Hematopoietic multipotent progenitor cell (in vitro differentiated cells): ENCODE measurements around the gene FCF1. TPM values are rescaled to one million over a fixed set of nuclear protein-coding genes. Genes with fewer than 3 reads are reported as not detected.

Experiments
- DNase-seq, 3 donors: peaks; one replicate each; pipeline ENCODE4 v3.0.0-alpha.2; 2011 to 2015; ENCODE audit warnings: low read depth in 2 of 3, low spot score in 2 of 3
- small RNA-seq: library from RNA; depleted of rRNA; stranded (forward); fragments of <200 nt; gene quantifications from one replicate; pipeline ENCODE3, GENCODE V24; 2012
- total RNA-seq: library from RNA; depleted of rRNA; stranded (reverse); fragments of >200 nt; gene quantifications from one replicate; pipeline ENCODE4 v1.2.3, GENCODE V29; 2012

Gene FCF1
- total RNA-seq, 1 donor = 13.7 TPM

DNA sequence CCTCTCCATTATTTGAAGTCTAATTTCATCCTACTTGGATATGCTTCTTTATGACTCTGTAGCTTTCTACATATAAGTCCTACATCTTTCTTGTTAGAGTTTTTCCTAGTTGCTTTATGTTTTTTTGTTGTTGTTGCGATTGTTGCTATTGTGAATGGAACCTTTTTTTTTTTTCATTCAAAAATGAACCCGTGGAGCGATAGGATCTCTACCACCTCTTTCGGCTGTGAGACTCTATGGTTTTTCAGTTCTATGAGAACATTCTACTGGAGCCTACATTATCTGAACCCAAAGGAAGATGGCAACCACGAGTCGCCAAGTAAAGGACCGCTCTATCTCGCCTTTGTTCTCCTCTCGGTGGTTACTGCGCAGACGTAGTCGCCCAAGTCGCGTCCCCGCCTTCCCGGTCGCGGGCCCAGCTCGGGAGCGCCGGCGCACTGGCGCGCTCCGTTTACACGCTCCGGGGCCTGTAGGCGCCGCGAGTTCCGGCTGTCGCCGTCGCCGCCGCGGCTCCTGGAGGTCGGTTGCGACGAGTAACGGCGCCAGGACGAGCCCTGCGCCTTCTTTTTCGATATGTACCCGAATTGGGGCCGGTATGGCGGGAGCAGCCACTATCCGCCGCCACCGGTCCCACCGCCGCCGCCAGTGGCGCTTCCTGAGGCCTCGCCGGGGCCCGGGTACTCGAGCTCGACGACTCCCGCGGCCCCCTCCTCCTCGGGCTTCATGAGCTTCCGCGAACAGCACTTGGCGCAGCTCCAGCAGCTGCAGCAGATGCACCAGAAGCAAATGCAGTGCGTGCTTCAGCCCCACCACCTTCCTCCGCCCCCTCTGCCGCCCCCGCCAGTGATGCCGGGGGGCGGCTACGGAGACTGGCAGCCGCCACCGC, 50.2 kb downstream of the FCF1 start, which contains the start of gene YLPM1:
TSS of gene YLPM1 (plus strand) at position 400 of the 886 bp plus-strand sequence. CDS start at position 574, 174 bp downstream.
- peak; percentile 88 to 97 (median 97) for DNase-seq

DNA sequence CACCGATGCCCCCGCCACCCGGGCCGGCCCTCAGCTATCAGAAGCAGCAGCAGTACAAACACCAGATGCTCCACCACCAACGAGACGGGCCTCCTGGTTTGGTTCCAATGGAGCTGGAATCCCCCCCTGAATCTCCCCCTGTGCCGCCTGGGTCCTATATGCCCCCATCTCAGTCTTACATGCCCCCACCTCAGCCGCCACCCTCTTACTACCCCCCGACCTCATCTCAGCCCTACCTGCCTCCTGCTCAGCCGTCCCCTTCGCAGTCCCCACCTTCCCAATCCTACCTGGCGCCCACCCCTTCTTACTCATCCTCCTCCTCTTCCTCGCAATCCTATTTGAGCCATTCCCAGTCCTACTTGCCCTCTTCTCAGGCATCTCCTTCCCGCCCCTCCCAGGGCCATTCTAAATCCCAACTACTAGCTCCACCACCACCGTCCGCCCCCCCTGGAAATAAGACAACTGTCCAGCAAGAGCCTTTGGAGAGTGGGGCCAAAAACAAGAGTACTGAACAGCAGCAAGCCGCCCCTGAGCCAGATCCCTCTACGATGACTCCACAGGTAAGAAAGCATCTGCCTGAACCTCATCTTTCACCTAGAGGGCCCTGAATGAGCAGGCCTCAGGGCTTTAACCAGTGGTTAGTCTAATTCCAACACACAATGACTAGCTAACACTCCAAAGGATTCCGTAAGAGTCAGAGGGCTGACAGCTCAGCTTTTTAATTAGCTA, 51.0 kb downstream of the FCF1 start:
- DNase-seq = no peak

DNA sequence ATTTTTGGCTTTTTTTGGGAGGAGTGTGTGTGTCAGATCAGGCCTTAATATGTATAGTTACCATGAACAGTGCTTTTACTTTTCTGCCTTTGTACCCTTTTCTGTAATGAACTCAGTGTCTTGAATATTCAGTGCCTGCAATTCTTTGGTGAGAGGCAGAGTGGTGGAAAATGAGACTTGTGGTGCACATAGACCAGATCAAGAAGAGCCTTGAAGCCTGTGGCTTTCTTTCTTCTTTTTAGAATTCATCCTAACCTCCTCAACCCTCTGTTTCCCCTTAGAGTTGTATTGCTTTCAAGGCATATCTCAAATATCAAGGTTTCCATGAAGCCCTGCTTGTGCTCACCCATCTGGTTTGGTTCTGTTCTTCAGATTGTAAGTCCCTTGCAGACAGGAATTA, 52.8 kb downstream of the FCF1 start:
- DNase-seq = no peak

DNA sequence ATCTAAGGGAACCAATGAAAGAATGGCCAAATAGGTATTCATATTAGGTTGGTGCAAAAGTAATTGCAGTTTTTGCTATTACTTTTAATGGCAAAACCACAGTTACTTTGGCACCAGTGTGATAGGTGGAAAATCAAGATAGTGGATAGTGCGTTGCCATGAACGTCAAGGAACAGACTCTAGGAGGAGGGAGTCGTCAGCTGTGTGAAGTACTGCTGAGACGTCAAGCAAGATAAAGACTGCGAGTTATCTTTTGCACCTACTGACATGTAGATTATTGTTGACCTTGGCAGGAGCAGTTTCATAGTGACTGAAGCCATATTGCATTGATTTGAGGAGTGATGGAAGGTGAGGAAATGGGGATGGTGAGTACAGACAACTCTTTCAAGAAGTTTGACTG, 58.5 kb downstream of the FCF1 start:
- no peak for DNase-seq

DNA sequence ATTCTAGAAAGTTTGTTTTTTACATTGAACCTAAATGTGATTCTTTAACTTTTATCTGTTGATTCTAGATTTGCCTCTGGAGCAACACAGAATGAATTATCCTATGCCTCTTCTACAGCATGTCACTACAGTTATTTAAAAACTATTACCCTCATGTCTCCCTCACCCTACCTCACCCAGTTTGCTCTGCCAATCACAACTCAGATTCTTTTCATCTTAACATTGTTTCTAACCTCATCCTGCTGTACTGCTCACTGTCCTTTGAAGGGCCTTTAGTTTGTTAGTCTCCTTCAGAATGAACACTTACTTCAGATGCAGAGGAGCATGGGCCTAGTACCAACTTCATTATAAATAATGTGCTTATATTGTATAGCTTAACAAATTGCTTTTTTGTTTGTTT, 71.7 kb downstream of the FCF1 start:
- no peak for DNase-seq

DNA sequence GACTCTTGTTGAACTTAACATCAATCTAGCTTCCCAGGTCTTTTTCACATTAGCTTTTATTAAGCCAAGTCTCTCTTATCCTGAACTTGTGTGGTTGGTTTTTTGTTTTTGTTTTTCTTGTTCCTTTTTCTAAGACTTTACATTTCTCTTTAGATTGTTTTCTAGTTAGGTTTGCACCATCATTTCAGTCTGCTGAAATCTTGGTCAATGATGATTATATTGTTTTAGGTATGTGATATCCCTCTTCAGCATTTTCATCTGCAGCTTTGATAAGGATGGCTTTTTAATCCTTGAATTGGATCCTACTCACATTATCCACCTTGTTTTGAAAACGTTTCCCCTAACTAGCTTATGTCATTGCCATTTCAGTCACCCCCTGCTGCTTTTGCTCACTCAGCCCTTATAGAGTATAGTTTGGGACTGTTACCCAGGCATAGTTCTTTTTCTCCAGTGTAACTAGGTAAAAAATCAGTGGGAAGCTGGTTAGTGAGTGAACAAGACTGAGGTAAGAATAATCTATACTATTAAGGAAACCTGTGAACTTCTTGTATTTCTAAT, 72.2 kb downstream of the FCF1 start:
- DNase-seq = no peak

DNA sequence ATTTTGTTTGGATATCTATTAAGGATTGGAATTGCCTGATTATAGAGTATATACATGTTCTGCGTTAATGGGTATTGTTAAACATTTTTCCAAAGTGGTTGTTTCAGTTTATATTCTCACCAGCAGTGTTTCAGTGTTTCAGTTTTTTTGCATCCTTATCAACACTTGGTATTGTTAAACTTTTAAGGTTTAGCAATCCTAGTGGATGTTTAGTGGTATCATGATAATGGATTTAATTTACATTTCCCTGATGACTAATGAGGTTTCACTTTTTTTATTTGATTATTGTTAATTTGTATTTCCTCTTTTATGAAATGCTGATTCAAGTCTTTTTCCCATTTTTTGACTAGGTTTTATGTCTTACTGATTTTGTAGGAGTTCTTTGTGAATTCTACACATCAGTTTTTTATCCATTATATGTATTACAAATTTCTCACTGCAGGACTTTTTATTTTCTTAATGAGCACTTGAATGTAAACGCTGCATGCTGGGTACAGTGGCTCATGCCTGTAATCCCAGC, 73.9 kb downstream of the FCF1 start:
- peak in 1 of 3 donors; percentile 10 for DNase-seq

Small RNA genes within 50 kb of the gene (small RNA-seq; reads per million reads assigned to genes)
- gene RF00409 = not detected

Other genes with a start within 250 kb of the FCF1 start
- gene NPC2, start 219.8 kb upstream of the FCF1 start, total RNA-seq = 147 TPM
- 17.2 TPM for gene ISCA2, start 219.4 kb upstream of the FCF1 start, total RNA-seq
- 0.27 TPM for gene LTBP2, start 100.9 kb upstream of the FCF1 start, total RNA-seq
- gene AREL1, start 64 bp upstream of the FCF1 start, total RNA-seq = 58.7 TPM
- 21.3 TPM for gene YLPM1, start 50.2 kb downstream of the FCF1 start, total RNA-seq
- 0.27 TPM for gene PROX2, start 163.0 kb downstream of the FCF1 start, total RNA-seq
- 50.9 TPM for gene DLST, start 168.8 kb downstream of the FCF1 start, total RNA-seq
- gene RPS6KL1, start 210.1 kb downstream of the FCF1 start, total RNA-seq = 8.3 TPM
- under 0.01 TPM for gene PGF, start 242.5 kb downstream of the FCF1 start, total RNA-seq